ENCODE data around the gene NLRC5.

NLRC5 gene

DNA sequence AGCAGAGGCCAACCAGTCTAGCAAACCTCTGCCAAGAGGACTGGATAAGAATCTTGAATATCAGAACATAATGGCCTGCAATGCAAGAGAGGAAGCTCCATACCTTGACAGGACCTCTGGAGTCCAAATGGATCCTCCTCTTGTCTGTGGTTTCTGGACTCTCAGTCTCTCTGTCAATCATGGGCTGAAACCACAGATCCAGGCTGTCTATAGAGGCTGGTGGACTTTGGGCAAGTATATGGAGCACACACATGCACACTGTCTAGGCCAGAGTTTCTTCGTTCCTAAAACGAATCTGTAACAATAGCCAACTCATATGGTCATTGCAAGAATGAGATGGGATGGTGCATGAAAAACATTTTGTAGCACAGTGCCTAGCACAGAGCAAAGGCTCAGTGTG lies 37.7 kb downstream of the NLRC5 start:
- no peak for DNase-seq (ENCODE audit: low read depth)

DNA sequence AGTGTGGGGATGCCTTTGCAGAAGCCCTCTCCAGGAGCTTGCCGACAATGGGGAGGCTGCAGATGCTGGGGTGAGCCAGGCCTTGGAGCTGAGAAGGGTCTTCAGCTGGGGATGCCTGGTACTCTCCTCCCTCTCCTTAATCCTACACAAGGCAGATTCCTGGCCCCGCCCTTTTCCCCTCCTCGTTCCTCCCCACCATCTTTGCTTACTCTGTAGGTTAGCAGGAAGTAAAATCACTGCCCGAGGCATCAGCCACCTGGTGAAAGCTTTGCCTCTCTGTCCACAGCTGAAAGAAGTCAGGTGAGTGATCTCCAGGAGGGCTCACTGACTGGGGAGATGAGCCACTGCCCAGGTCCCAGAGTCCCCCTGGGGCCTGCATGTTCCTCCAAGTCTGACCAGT lies 38.7 kb downstream of the NLRC5 start:
- no peak for DNase-seq (ENCODE audit: low read depth)

DNA sequence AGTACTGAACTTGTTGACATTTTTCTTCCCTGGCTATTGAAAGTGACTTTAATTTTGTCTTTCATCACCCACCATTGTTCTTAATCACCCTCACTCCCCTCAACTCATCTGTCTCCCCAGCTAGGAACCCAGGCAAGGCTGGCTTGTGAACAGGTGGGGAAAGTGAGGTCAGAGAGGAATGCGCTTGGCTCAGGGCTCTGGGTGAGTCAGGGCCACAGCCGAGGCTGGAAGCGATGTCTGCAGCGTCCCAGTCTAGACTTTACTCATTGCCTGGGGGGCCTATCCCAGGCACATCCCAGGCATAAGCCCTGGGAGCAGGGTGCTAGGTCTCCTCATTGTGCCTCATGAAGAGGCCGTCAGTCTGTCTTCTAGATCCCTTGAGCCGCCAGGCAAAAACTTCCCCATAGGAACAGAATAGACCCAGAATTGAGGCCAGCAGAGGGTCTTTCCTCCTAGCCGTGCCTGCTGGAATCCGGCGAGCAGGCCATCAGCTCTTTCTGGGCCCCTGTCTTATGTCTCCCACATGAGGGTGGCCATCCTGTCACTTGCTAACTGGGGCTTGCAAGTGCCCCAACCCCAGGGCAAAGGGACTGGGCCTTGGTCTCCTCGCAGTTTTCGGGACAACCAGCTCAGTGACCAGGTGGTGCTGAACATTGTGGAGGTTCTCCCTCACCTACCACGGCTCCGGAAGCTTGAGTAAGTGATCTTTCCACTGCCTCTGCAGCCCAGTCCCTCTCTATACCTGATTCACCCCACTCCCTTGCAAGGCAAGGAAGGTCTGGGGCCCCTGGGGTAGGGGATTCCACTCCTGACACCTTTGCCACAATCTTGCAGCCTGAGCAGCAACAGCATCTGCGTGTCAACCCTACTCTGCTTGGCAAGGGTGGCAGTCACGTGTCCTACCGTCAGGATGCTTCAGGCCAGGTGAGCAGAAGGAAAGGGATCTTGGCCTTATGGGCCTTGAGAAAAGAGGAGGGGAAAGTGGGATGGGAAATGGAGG lies 40.1 kb downstream of the NLRC5 start:
- DNase-seq (ENCODE audit: low read depth) = no peak

DNA sequence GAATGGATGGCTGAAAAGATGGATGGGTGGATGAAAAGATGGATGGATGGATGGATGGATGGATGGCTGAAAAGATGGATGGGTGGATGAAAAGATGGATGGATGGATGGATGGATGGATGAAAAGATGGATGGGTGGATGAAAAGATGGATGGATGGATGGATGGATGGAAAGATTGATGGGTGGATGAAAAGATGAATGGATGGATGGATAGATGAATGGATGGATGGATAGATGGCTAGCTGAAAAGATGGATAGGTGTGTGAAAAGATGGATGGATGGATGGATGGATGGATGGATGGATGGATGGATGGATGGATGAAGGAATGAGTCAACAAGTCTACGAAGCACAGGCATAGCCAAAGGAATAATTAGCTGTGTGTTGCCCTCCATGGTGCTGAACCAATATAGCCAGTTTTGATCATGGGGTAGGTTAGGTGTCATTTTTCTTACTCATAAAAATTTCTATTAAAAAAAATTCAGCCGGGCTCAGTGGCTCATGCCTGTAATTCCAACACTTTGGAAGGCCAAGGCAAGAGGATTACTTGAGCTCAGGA lies 41.1 kb downstream of the NLRC5 start:
- DNase-seq (ENCODE audit: low read depth) = no peak

DNA sequence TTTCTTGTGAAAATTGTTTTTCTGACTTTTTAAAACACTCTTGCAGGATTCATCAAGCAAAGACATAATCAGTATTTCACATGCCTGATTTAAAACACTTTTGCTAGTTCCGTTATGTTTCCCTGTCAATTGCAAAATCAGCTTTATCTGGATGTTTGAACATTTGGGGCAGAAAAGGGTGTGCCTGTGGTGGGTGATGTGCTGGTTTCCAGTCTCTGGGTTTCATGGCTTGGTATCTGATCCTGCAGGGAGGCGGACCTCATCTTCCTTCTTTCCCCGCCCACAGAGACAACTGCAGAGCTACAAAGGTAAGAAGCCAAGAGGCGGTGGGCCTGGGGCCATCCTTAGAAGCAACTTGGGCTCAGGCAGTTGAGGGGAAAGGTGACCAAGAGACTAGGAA lies 41.8 kb downstream of the NLRC5 start:
- DNase-seq (ENCODE audit: low read depth) = no peak

DNA sequence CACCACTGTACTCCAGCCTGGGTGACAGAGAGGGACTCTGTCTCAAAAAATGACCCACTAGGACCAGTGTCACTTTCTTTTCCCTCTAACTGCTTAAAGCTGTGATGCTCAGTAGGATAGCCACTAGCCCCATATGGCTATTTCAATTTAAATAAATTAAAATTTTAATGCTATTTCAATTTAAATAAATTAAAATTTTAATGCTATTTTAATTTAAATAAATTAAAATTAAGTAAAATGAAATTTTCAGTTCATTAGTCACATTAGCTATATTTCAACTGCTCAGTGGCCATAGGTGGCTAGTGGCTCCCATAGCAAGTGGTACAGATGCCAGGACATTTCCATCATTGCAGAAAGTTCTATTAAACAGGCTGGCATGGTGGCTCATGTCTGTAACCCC lies 43.0 kb downstream of the NLRC5 start:
- no peak for DNase-seq (ENCODE audit: low read depth)

DNA sequence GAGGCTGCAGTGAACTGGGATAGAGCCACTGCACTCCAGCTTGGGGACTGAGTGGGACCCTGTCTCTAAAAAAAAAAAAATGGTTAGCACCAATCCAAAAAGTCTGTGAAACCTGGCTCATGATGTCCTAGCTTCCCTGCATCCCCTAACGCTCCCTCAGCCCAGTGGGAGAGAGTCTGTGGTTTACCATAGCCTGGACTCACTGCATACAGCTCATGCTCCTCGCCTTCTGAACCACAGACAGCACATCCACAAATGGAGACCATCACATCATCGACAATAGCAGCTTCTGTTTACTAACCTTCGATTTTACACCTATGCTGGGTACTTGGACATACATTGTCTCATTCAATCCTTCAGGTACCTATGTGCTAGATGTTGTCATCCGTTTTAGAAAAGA lies 43.6 kb downstream of the NLRC5 start:
- no peak for DNase-seq (ENCODE audit: low read depth)

DNA sequence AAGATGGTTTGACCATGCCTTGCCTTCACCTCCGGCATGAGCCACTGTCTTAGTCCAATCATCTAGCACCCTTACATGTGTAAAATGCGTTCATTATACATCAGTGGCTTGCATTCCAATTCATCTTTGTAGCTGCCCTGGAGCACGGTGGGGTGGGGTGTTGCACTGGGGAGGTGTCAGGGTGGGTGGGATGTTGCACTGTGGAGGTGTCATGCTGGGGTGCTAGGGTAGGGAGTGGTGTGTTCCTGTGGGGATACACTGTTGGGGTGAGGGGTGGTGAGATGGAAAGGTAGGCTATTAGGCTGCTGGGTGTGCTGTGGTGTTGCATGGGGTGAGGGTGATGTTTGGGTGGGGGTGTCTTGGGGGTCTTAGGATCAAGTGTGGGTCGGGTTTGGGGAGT lies 47.0 kb downstream of the NLRC5 start:
- no peak for DNase-seq (ENCODE audit: low read depth)

DNA sequence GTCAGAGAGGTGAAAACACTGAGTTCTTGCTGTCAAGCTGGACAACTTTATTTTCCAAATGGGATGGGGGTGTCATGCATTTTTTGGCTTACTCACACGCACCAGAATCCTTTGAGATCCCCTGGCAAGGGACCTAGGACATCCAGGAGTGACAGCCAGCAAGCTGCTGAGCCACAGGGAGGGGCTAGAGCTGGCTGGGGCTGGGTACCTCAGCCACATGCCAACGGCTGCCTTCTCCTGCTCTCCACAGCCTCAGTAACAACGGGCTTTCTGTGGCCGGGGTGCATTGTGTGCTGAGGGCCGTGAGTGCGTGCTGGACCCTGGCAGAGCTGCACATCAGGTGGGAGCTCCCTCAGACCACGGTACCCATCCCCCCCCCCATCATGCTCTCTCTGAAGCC lies 47.6 kb downstream of the NLRC5 start:
- no peak for DNase-seq (ENCODE audit: low read depth)

DNA sequence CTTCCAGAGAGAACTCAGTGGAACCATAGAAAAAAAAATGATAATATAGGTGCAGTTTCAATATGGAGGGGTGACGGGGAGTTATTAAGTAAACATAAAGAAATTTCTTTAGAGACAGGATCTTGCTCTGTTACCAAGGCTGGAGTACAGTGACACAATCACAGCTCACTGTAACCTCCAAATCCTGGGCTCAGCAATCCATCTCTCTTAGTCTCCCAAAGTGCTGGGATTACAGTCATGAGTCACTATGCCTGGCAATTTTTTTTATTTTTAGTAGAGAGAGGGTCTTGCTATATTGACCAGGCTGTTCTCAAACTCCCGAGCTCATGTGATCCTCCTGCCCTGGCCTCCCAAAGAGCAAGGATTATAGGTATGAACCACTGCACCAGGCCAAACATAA lies 48.8 kb downstream of the NLRC5 start:
- no peak for DNase-seq (ENCODE audit: low read depth)

DNA sequence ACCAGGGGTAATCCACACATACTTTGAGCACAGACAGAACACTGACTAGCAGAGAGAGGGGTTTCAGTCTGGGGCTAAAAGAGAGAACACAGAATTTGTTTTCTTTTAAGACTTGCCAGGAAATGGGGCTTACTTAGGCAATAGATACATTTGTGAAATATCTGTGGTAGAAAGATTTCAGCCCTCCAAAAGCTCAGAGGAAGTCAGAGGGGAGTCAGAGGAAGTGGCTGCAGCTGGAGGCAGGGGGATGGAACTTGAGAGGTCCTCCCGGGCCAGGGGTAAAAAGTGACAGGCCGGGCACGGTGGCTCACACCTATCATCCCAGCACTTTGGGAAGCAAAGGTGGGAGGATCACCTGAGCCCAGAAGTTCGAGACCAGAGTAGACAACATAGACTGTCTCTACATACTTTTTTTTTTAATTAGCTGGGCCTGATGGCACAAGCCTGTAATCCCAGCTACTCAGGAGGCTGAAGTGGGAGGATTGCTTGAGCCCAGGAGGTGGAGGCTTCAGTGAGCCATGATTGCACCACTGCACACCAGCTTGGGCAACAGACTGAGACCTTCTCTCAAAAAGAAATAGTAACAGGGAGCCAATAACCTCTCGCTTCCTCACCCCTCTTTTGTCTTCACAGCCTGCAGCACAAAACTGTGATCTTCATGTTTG lies 49.9 kb downstream of the NLRC5 start:
- no peak for DNase-seq (ENCODE audit: low read depth)

DNA sequence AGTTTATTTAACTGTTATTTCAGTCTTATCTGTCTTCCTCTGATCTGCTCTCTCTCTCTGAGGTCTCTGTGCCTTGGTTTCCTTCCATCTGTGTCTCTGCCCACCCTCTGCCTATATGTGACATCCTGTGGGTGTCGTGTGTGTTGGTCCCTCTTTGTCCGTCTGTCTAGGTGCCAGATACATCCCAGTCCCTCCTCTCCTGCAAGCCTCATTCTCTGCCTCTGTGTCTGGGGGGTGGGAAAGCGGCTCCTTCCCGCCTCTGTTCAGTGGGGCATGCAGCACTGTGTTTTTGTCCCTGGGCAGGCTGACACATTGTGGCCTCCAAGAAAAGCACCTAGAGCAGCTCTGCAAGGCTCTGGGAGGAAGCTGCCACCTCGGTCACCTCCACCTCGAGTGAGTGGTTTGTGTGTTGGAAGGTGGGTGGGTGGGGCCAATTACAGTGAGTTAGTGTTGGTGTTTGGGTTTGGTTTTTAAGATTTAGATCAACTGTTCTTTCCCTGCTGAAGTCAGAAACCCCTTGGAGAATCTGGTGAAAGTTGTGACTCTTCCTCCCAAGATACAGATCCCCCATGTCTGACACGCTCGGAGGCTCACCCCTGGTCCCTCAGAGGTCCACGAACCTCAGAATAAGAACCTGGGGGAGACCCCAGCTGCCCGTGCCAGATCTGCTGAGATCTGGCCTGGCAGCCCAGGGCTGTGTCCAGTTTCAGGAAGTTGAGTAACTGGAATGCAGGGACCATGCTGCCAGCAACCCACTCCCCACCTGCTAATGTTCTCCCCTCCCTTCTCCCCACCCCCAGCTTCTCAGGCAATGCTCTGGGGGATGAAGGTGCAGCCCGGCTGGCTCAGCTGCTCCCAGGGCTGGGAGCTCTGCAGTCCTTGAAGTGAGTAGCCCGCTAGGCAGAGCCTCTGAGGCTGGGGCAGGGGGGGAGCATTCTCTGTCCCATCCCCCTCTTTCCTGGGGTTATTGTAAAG lies 52.1 kb downstream of the NLRC5 start:
- peak; percentile 75 for DNase-seq (ENCODE audit: low read depth)

DNA sequence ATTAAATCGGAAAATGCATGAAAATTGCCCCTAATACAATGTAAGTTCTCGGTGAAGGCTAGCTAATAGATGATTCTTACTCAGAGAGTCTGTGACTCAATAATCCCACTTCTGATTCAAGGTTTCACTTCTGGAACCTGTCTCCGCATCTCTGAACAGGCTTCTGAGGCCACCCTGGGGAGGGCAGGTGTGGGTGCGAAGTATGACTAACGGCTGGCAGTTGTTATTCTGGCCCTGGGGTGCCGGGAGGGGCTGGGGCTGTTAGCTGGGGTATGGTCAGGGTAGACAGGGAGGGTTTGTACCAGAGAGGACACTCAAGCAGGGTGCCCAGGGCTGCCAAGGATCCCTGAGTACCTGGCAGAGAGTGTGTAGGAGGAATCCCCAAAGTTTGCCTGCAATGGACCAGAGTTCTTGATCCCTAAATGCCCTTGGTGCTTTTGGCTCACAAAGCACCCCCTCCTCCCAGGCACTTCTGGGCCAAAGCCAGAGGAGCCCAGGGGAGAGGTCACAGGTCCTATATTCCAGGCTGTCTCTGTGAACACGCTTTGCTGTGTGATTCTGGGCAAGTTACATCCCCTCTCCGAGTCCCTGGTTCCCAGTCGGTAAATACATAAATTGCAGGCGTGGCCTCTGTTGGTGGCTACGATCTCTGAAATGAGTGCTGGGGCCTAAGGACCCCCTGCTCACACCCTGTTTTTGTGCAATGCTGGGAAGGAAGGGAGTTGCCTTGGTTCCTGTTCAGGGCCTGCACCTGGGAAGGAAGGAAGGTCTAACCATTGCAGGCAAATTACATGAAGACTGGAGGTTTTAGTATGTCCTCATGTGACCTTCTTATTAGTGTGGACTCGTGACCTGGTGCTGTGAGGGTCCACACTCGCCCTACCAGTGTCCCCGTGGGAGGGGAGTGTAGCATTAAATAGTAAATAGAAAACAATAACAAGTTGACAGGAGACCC lies 53.1 kb downstream of the NLRC5 start:
- peak; percentile 75 for DNase-seq (ENCODE audit: low read depth)

DNA sequence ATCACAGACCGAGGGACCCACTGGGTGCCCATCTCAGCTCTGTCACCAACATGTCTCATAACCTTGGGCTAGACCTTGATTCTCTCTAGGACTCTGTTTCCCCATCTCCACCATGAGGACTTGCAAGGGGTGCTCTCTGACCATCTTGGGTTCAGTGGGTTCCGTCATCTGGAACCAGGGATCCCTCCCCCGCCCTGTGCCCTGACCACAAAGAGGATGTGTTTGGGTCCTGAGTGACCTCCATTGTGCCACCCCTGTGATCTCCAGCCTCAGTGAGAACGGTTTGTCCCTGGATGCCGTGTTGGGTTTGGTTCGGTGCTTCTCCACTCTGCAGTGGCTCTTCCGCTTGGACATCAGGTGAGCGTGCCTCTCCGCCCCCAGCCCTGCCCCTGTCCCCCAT lies 53.9 kb downstream of the NLRC5 start:
- no peak for DNase-seq (ENCODE audit: low read depth)

DNA sequence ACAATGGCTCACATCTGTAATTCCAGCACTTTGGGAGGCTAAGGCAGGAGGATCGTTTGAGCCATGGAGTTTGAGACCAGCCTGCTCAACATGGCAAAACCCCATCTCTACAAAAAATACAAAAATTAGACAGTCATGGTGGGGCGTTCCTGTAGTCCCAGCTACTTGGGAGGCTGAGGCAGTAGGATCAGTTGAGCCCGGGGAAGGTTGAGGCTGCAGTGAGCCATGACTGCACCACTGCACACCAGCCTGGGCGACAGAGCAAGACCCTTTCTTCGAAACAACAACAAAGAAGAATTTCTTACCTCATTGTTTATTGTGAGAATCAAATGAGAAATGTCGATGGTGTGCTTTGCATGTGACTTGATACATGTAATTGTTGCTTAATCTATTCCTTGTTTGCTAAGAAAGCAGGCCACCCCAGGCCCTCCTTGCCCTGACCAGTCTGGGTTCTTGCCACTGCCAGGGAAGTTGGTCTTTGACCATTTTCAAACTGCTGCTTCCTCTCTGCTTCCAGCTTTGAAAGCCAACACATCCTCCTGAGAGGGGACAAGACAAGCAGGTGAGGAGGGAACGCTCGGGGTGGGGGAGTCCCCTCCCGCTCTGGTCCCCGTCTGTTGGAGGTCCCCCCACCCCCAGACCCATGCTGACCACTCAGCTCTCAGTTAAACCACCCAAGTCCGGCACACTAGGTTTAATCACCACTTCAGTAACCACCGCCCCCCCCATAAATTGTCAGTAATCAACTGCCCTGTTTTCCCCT lies 55.8 kb downstream of the NLRC5 start:
- DNase-seq (ENCODE audit: low read depth) = no peak

DNA sequence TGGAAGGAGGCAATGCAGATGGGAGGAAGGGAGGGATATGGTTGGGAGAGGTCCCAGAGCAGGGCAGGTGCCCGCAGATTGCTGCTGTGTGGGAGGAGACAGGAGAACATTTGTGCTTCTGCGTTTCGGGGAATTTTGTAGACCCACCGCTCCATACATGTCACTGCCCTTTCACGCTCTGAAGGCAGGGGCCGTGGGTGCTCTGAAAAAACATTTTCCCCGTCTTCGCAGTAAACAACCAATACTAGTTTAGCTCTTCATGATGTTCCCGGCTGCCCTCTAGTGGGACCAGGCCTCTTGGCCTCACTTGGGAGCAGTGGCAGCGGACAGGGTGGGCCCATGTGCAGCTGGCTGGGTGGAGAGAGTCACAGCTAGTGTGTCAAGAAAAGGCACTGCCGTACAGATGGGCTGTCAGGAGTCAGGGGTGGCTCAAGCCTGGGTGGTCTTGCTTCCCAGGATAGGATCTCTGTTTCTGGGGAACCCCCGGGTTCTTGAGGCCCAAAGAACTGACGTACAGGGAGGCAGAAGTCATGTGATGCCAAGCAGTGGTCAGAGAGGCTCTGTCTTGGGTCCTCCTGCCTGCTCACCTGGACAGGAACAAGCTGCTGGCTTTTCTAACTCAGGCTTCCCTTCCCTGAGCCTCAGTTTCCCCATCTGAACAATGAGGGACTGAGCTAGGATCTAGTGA lies 56.5 kb downstream of the NLRC5 start:
- peak; percentile 35 for DNase-seq (ENCODE audit: low read depth)

DNA sequence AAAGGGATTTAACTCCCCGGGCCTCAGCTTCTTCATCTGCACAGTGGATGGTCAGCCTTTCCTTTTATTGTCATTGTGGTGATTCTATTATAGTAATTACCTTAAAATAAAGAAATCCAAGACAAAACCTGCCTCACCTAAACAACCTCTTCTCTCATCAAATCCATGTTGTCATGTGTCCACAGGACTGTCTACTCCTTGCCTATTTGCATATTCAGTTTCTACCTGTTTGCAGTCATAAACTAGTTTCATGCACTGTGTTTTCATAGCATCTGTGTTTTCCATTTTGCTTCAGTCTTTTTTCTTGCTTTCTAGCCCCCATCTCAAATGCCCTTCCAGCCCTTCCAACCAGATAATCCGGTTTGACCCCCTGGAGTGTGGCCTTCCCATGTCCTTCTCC lies 58.7 kb downstream of the NLRC5 start:
- no peak for DNase-seq (ENCODE audit: low read depth)

DNA sequence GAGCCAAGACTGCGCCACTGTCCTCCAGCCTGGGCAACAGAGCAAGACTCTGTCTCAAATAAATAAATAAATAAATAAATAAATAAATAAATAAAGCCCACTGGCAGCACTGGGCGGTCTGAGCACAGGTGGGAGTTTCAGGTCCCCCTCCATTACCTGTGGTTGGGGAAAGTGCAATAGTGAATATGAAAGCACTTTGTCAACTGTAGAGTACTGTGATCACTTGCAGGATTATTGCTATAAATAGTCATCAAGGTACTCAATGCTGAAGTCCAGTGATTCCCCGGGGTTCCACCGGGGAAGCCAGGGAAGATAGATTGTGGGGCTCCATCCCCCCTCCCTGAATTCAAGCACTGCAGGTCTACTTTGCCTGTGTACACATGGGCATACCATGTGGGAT lies 60.3 kb downstream of the NLRC5 start:
- no peak for DNase-seq (ENCODE audit: low read depth)

DNA sequence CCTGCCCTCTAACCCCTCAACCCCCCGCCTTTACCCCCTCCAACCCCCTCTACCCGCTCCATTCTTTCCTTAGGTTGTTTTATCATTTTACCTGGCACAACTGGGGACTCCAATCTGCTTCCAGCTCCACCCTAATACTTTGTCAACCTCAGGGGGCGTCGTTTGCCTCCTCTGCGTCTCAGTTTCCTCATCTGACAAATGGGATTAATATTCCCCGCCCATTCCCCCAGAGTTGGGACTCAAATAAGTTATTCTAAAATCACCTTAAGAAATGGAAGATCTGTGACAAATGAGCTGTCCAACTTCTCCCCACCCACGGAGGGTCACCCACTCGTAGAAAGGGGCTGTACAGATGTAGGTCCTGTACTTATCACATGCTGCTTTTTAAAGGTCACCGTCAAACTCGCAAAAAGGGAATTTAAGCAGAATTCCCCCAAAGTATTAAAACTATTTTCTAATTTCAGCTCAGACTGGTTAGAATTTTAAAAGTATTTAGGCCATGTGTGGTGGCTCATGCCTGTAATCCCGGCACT lies 62.4 kb downstream of the NLRC5 start:
- DNase-seq (ENCODE audit: low read depth) = no peak
